HepG2 (cell line): ENCODE results near the gene PRKACA. TPM values are rescaled to one million over a fixed set of nuclear protein-coding genes. Genes with fewer than 3 reads are reported as not detected.
A peak's percentile ranks its signal among the peaks of the same experiment; 100 is the strongest.

ENCODE experiments used
- ATAC-seq: fragments of 200-7000 bp; cut with Tn5 transposase; 3 replicates; pipeline ENCODE4 v1.9.1; 2020; ENCODE audit warnings: mild to moderate bottlenecking, moderate library complexity
- BruUV-seq: library from RNA; stranded (reverse); fragments of 400-500 nt; replicated peaks from 2 replicates; lab custom pipeline; 2021; lab: Mats Ljungman, UMichigan
- CTCF ChIA-PET: fragments of 300-600 bp; formaldehyde crosslinking; extraction: SDS; loops from one replicate; lab custom pipeline; 2021; ENCODE audit warnings: low total read pairs, inconsistent platforms, low intra/inter-chr PET ratio; lab: Yijun Ruan, JAX
- POLR2A ChIA-PET: fragments of 350-600 bp; sonication (Branson Sonifier 250); formaldehyde crosslinking; loops from one replicate; lab custom pipeline; 2020; ENCODE audit warnings: antibody characterized with exemption, inconsistent platforms; lab: Yijun Ruan, JAX
- DNase-seq: peaks from one replicate; pipeline ENCODE4 v3.0.0-alpha.2; 2015; ENCODE audit warnings: low spot score
- FAIRE-seq: peaks from 3 replicates; lab custom pipeline; 2011; peaks lifted over from hg19 to GRCh38; lab: Jason Lieb, UNC
- H2AFZ ChIP-seq: one replicate; pipeline ENCODE4 v1.6.1; 2011; ENCODE audit warnings: low read length, inconsistent platforms
- H3K27ac ChIP-seq: fragments of 300-600 bp; 3 replicates; pipeline ENCODE4 v1.8.0; 2011; ENCODE audit warnings: mixed run types, mild to moderate bottlenecking, mixed read lengths, low read length, inconsistent platforms; ENCODE audit not compliant: insufficient read depth; ENCODE audit errors: extremely low read length
- H3K27me3 ChIP-seq, 2 experiments: fragments of 200-600 bp in 1 of 2; 2 replicates in 1 of 2; 3 replicates in 1 of 2; pipeline versions ENCODE4 v1.6.0 to v1.8.0; 2011; ENCODE audit warnings: low read length in 2 of 2, mild to moderate bottlenecking in 2 of 2, moderate library complexity in 2 of 2, inconsistent platforms in 1 of 2; ENCODE audit not compliant: insufficient read depth in 2 of 2, control insufficient read depth in 1 of 2
- H3K36me3 ChIP-seq, 2 experiments: fragments of 200-600 bp in 1 of 2; replicated peaks in 1 of 2; 2 replicates in 1 of 2; 3 replicates in 1 of 2; pipeline versions ENCODE4 v1.5.1 to v1.8.0; 2011; ENCODE audit warnings: low read length in 2 of 2, inconsistent platforms in 1 of 2; ENCODE audit not compliant: insufficient read depth in 2 of 2, control insufficient read depth in 1 of 2
- H3K4me1 ChIP-seq: 2 replicates; pipeline ENCODE4 v1.5.1; 2012; ENCODE audit warnings: low read length, inconsistent platforms; ENCODE audit not compliant: insufficient read depth
- H3K4me2 ChIP-seq: 2 replicates; pipeline ENCODE4 v1.6.0; 2011; ENCODE audit warnings: low read depth, low read length, inconsistent platforms
- H3K4me3 ChIP-seq, 3 experiments: fragments of 200-600 bp in 1 of 3; sonication (generic), shearing (Covaris generic) in 1 of 3; replicated peaks in 1 of 3; 2 replicates each; pipeline ENCODE4 v1.5.1; 2011 to 2016; ENCODE audit warnings: low read length in 3 of 3, inconsistent platforms in 2 of 3, low read depth in 2 of 3, mild to moderate bottlenecking in 2 of 3, control low read depth in 1 of 3, mixed read lengths in 1 of 3; ENCODE audit not compliant: insufficient read depth in 1 of 3
- H3K79me2 ChIP-seq: one replicate; pipeline ENCODE4 v1.6.1; 2011; ENCODE audit warnings: low read length, inconsistent platforms; ENCODE audit not compliant: insufficient read depth
- H3K9ac ChIP-seq: 2 replicates; pipeline ENCODE4 v1.6.0; 2011; ENCODE audit warnings: mild to moderate bottlenecking, low read depth, low read length, inconsistent platforms; ENCODE audit not compliant: insufficient read depth
- H3K9me3 ChIP-seq: 2 replicates; pipeline ENCODE4 v1.5.1; 2012; ENCODE audit warnings: mild to moderate bottlenecking, low read length
- H4K20me1 ChIP-seq: 2 replicates; pipeline ENCODE4 v1.6.0; 2011; ENCODE audit warnings: inconsistent platforms, mild to moderate bottlenecking, low read length, moderate library complexity; ENCODE audit not compliant: insufficient read depth
- CEBPG ChIP-seq: IDR thresholded peaks from 2 replicates; pipeline ENCODE4 v1.6.1; 2016
- DMAP1 ChIP-seq: IDR thresholded peaks from 2 replicates; pipeline ENCODE4 v1.6.1; 2016
- HMGA1 ChIP-seq: sonication (generic); formaldehyde crosslinking; conservative IDR thresholded peaks from 2 replicates; pipeline ENCODE4 v1.4.0; 2020; ENCODE audit warnings: missing genetic modification reagents
- MED1 ChIP-seq: sonication (generic); formaldehyde crosslinking; IDR thresholded peaks from 2 replicates; pipeline ENCODE4 v1.4.0; 2020; ENCODE audit warnings: missing genetic modification reagents
- NFIC ChIP-seq: IDR thresholded peaks from 2 replicates; pipeline ENCODE4 v1.6.1; 2012; ENCODE audit warnings: mild to moderate bottlenecking, low read length, inconsistent platforms
- SPEN ChIP-seq: sonication (generic); formaldehyde crosslinking; IDR thresholded peaks from 2 replicates; pipeline ENCODE4 v1.5.1; 2020; ENCODE audit warnings: low read depth, mild to moderate bottlenecking, missing genetic modification reagents
- ZIK1 ChIP-seq: sonication (generic); formaldehyde crosslinking; IDR thresholded peaks from 2 replicates; pipeline ENCODE4 v1.5.0; 2020; ENCODE audit warnings: mild to moderate bottlenecking, low read depth, missing genetic modification reagents, borderline replicate concordance
- ZNF30 ChIP-seq: sonication (generic); formaldehyde crosslinking; IDR thresholded peaks from 2 replicates; pipeline ENCODE4 v1.5.0; 2020; ENCODE audit warnings: mild to moderate bottlenecking, missing genetic modification reagents
- ZNF33A ChIP-seq: sonication (generic); formaldehyde crosslinking; IDR thresholded peaks from 2 replicates; pipeline ENCODE4 v1.5.1; 2020; ENCODE audit warnings: missing genetic modification reagents, mild to moderate bottlenecking, moderate library complexity, borderline replicate concordance
- ZNF44 ChIP-seq: sonication (generic); formaldehyde crosslinking; IDR thresholded peaks from 2 replicates; pipeline ENCODE4 v1.5.1; 2020; ENCODE audit warnings: mild to moderate bottlenecking, missing genetic modification reagents
- ZNF484 ChIP-seq: sonication (generic); formaldehyde crosslinking; IDR thresholded peaks from 2 replicates; pipeline ENCODE4 v1.5.1; 2020; ENCODE audit warnings: mild to moderate bottlenecking, low read depth, missing genetic modification reagents, borderline replicate concordance
- ZNF569 ChIP-seq: sonication (generic); formaldehyde crosslinking; IDR thresholded peaks from 2 replicates; pipeline ENCODE4 v1.5.0; 2020; ENCODE audit warnings: mild to moderate bottlenecking, missing genetic modification reagents, moderate library complexity, borderline replicate concordance
- WGBS: methylation state at CpG from one replicate; pipeline ENCODE4 v1.1.6; 2017; ENCODE audit warnings: low lambda C conversion rate; 5-methylcytosine and 5-hydroxymethylcytosine counted together
- in situ Hi-C: cut with HindIII; loops from 2 replicates; pipeline ENCODE4 v1.10.0; 2017; ENCODE audit warnings: low pct_unique_long_range_greater_than_20kb; ENCODE audit not compliant: extremely low pct_ligation_motif_present
- intact Hi-C: fragments of 100-400 bp; cut with micrococcal nuclease; formaldehyde crosslinking; loops from one replicate; pipeline ENCODE4 v1.10.0; 2022; ENCODE audit not compliant: unreplicated experiment
- polyA plus RNA-seq, 8 experiments: library from polyadenylated mRNA; depleted of rRNA in 3 of 8; stranded (reverse) in 7 of 8; unstranded in 1 of 8; fragments of >200 nt; fragmentation: Illumina TruSeq in 4 of 8; extraction: Trizol in 4 of 8; gene quantifications; 2 replicates each; pipeline versions ENCODE4 v1.2.1 to v1.2.3, GENCODE V29; 2011 to 2016; ENCODE audit warnings: low read depth in 4 of 8, missing spikeins in 1 of 8, mixed read lengths in 1 of 8; ENCODE audit not compliant: insufficient read depth in 1 of 8
- total RNA-seq, 5 experiments: library from RNA; depleted of rRNA; stranded (reverse); fragments of >200 nt; fragmentation: Illumina TruSeq; extraction: Trizol; gene quantifications; 2 replicates each; pipeline ENCODE4 v1.2.3, GENCODE V29; 2016; ENCODE audit warnings: low read depth in 1 of 5
- TF ChIP-seq, protein P1 (sequence below): sonication (generic); formaldehyde crosslinking; IDR thresholded peaks from 2 replicates; pipeline ENCODE4 v1.9.0; 2022; ENCODE audit warnings: missing genetic modification reagents, mild to moderate bottlenecking, borderline replicate concordance
- TF ChIP-seq, protein P2 (sequence below): IDR thresholded peaks from 2 replicates; pipeline ENCODE4 v1.6.1; 2016; ENCODE audit warnings: low read depth, control low read depth
- TF ChIP-seq, protein P3 (sequence below): sonication (generic); formaldehyde crosslinking; IDR thresholded peaks from 2 replicates; pipeline ENCODE4 v1.9.0; 2021; ENCODE audit warnings: missing genetic modification reagents, borderline replicate concordance
- TF ChIP-seq, protein P4 (sequence below): IDR thresholded peaks from 2 replicates; pipeline ENCODE4 v1.6.1; 2016; ENCODE audit warnings: control low read depth

The PRKACA gene
- total and polyA plus RNA-seq, 2 of the 13 experiments (the other 11 are each of a cell fraction or from before 2014, with no cell fraction given), result 11.0 to 18.2 TPM

DNA sequence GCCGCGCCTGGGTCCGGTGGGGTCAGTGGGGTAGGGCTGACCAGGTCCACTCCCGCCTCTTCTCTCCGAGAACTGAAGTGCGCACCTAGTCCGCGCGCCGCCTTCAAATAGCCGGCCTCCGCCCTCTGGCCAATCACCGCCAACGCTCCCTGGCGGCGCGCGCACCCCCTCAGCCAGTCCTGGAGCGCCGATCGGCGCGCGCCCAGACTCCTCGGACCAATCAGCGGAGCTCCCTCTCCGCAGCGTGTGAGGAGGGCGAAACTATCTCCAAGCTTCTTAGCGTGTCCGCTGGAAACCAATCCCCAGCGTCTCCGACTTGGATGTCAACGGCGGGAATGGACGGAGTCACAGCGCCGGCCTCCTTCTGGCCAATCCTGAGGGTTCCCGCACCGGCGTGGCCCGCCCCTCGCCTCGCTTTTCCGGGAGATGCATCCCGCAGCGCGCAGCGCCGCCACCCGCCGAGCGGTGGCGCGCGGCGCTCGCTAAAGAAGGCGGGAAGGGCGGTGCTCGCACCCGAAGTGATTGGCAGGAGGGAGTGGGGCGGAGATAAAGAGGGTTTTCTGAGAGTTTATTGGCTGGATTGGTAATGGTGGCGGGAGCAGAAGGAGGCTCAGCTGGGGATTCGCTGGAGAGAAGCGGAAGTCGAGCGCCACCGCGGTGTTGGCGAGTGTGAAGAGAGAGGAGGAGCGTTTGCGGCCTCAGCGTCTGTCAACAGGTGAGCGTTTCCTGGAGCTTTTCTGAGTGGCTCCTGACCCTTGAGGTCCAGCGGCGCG lies 19.1 kb upstream of the PRKACA start, which contains the start of gene ASF1B:
TSS of gene ASF1B (minus strand) at position 81 of the 773 bp plus-strand sequence. CDS start 133 bp downstream, outside the sequence.
- in situ Hi-C loops (no loop called here), intact Hi-C loops (loop anchor here (1.0 to 5.0 kb wide), 3 partner anchors 56 to 1834 kb away; no protein-coding TSS in a partner anchor)
- Histone ChIP-seq H3K4me1 (peaks cover 43% of the 10 kb centered on the region), H3K36me3 (no peaks in the 10 kb centered on the region), H3K9ac (peak within 1 kb of the TSS; percentile 80), H3K79me2 (peaks cover 12% of the 10 kb centered on the region), H3K4me3 (peak within 1 kb of the TSS; percentile 72 to 90 (median 82)), H4K20me1 (no peaks in the 10 kb centered on the region), H3K27me3 (no peaks in the 10 kb centered on the region), H3K9me3 (no peaks in the 10 kb centered on the region), H3K27ac (peak within 1 kb of the TSS; percentile 94), H3K4me2 (peak within 1 kb of the TSS; percentile 89), H2AFZ (no peak within 1 kb of the TSS)
- CTCF ChIA-PET, result interaction anchor here (0.9 to 1.8 kb wide), 3 partner anchors 18 to 63 kb away, joined by 3 to 6 read pairs (median 5); partner anchors contain the start of gene PRKACA
- peak; percentile 92 for FAIRE-seq
- WGBS, result under 1% methylated on average over 25 of the region's 78 CpGs
- peak; percentile 91 for ATAC-seq
- DNase-seq, result peak; percentile 99
- POLR2A ChIA-PET, result interaction anchor here (0.6 to 1.9 kb wide), 32 partner anchors 9 to 435 kb away, joined by 3 to 21 read pairs (median 4); partner anchors contain the start of genes C19orf67, DNAJB1, NDUFB7 and PRKACA
- no TSS peak for BruUV-seq
- TF ChIP-seq, protein P1, sequence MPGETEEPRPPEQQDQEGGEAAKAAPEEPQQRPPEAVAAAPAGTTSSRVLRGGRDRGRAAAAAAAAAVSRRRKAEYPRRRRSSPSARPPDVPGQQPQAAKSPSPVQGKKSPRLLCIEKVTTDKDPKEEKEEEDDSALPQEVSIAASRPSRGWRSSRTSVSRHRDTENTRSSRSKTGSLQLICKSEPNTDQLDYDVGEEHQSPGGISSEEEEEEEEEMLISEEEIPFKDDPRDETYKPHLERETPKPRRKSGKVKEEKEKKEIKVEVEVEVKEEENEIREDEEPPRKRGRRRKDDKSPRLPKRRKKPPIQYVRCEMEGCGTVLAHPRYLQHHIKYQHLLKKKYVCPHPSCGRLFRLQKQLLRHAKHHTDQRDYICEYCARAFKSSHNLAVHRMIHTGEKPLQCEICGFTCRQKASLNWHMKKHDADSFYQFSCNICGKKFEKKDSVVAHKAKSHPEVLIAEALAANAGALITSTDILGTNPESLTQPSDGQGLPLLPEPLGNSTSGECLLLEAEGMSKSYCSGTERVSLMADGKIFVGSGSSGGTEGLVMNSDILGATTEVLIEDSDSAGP (CRISPR knock-in tag), result peak; percentile 87
- no peak for TF ChIP-seq ZNF33A (CRISPR knock-in tag)
- TF ChIP-seq CEBPG (CRISPR knock-in tag), result no peak
- TF ChIP-seq ZNF44, result no peak
- TF ChIP-seq, protein P2, sequence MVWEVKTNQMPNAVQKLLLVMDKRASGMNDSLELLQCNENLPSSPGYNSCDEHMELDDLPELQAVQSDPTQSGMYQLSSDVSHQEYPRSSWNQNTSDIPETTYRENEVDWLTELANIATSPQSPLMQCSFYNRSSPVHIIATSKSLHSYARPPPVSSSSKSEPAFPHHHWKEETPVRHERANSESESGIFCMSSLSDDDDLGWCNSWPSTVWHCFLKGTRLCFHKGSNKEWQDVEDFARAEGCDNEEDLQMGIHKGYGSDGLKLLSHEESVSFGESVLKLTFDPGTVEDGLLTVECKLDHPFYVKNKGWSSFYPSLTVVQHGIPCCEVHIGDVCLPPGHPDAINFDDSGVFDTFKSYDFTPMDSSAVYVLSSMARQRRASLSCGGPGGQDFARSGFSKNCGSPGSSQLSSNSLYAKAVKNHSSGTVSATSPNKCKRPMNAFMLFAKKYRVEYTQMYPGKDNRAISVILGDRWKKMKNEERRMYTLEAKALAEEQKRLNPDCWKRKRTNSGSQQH (CRISPR knock-in tag), result peak; percentile 83; the same call in 1 of the 2 replicates
- no peak; the same call in 1 of the 2 replicates for TF ChIP-seq ZNF30 (CRISPR knock-in tag)
- 0 out of 2 replicates have a peak, but pooled peaks have one; percentile 10 for TF ChIP-seq ZNF484 (CRISPR knock-in tag)
- TF ChIP-seq, protein P3, sequence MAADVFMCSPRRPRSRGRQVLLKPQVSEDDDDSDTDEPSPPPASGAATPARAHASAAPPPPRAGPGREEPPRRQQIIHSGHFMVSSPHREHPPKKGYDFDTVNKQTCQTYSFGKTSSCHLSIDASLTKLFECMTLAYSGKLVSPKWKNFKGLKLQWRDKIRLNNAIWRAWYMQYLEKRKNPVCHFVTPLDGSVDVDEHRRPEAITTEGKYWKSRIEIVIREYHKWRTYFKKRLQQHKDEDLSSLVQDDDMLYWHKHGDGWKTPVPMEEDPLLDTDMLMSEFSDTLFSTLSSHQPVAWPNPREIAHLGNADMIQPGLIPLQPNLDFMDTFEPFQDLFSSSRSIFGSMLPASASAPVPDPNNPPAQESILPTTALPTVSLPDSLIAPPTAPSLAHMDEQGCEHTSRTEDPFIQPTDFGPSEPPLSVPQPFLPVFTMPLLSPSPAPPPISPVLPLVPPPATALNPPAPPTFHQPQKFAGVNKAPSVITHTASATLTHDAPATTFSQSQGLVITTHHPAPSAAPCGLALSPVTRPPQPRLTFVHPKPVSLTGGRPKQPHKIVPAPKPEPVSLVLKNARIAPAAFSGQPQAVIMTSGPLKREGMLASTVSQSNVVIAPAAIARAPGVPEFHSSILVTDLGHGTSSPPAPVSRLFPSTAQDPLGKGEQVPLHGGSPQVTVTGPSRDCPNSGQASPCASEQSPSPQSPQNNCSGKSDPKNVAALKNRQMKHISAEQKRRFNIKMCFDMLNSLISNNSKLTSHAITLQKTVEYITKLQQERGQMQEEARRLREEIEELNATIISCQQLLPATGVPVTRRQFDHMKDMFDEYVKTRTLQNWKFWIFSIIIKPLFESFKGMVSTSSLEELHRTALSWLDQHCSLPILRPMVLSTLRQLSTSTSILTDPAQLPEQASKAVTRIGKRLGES (CRISPR knock-in tag), result no peak
- no peak for TF ChIP-seq HMGA1 (CRISPR knock-in tag)
- no peak for TF ChIP-seq NFIC
- TF ChIP-seq, protein P4, sequence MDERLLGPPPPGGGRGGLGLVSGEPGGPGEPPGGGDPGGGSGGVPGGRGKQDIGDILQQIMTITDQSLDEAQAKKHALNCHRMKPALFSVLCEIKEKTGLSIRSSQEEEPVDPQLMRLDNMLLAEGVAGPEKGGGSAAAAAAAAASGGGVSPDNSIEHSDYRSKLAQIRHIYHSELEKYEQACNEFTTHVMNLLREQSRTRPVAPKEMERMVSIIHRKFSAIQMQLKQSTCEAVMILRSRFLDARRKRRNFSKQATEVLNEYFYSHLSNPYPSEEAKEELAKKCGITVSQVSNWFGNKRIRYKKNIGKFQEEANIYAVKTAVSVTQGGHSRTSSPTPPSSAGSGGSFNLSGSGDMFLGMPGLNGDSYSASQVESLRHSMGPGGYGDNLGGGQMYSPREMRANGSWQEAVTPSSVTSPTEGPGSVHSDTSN, result peak; percentile 88
- TF ChIP-seq ZIK1 (CRISPR knock-in tag), result peak; percentile 25; the same call in 1 of the 2 replicates
- peak; percentile 55; the same call in 1 of the 2 replicates for TF ChIP-seq MED1 (CRISPR knock-in tag)
- peak; percentile 56 for TF ChIP-seq SPEN
- TF ChIP-seq DMAP1 (CRISPR knock-in tag), result peak; percentile 30
- TF ChIP-seq ZNF569, result peak; percentile 87; the same call in 1 of the 2 replicates
